ENCODE measurements around the gene INPP5A.

Gene INPP5A

GRCh38 chr10:132519382-132520176 is 18.0 kb upstream of the INPP5A start:
- no peak for DNase-seq (ENCODE audit: low spot score)

GRCh38 chr10:132520177-132520811 is 17.3 kb upstream of the INPP5A start:
- no peak for DNase-seq (ENCODE audit: low spot score)

GRCh38 chr10:132521041-132521465 is 16.5 kb upstream of the INPP5A start:
- DNase-seq (ENCODE audit: low spot score): no peak

- no peak for DNase-seq (ENCODE audit: low spot score)
Observed at GRCh38 chr10:132521466-132522102, 16.0 kb upstream of the INPP5A start.

- DNase-seq (ENCODE audit: low spot score): no peak
Observed at GRCh38 chr10:132522521-132523411, 14.8 kb upstream of the INPP5A start.

GRCh38 chr10:132523561-132524442 is 13.8 kb upstream of the INPP5A start:
- DNase-seq (ENCODE audit: low spot score): no peak

GRCh38 chr10:132524443-132525285 is 12.9 kb upstream of the INPP5A start:
- no peak for DNase-seq (ENCODE audit: low spot score)

- DNase-seq (ENCODE audit: low spot score): peak; percentile 73
Observed at GRCh38 chr10:132526676-132527075, 10.9 kb upstream of the INPP5A start.

- no peak for DNase-seq (ENCODE audit: low spot score)
Observed at GRCh38 chr10:132527339-132528063, 10.1 kb upstream of the INPP5A start.

- no peak for DNase-seq (ENCODE audit: low spot score)
Observed at GRCh38 chr10:132528064-132528691, 9.4 kb upstream of the INPP5A start.

- no peak for DNase-seq (ENCODE audit: low spot score)
Observed at GRCh38 chr10:132532179-132532578, 5.4 kb upstream of the INPP5A start.

GRCh38 chr10:132532749-132533560 is 4.6 kb upstream of the INPP5A start:
- DNase-seq (ENCODE audit: low spot score): no peak

- no peak for DNase-seq (ENCODE audit: low spot score)
Observed at GRCh38 chr10:132533571-132534260, 3.9 kb upstream of the INPP5A start.

GRCh38 chr10:132534391-132535064 is 3.1 kb upstream of the INPP5A start:
- no peak for DNase-seq (ENCODE audit: low spot score)

- DNase-seq (ENCODE audit: low spot score): no peak
Observed at GRCh38 chr10:132535065-132535651, 2.4 kb upstream of the INPP5A start.

GRCh38 chr10:132536241-132536876 is 1.2 kb upstream of the INPP5A start:
- no peak for DNase-seq (ENCODE audit: low spot score)
